ENCODE data around the gene CARD10.

GRCh38 chr22:37555029-37555428 lies 35.8 kb upstream of the CARD10 start:
- TF ChIP-seq EZH2phosphoT487 (IDR thresholded peaks at IDR 0.05; ENCODE audit: borderline replicate concordance, low read depth) (no peak), TAF1 (IDR thresholded peaks at IDR 0.05; ENCODE audit: borderline replicate concordance, low read depth, low read length) (no peak), CTCF (IDR thresholded peaks at IDR 0.05) (no peak), SMC3 (IDR thresholded peaks at IDR 0.05; ENCODE audit: low read depth, low read length) (no peak), ZBTB33 (IDR thresholded peaks at IDR 0.05; ENCODE audit: borderline replicate concordance, low read depth) (no peak), MAX (IDR thresholded peaks at IDR 0.05; ENCODE audit: low read depth) (no peak)

Data from SK-N-SH (cell line).